Vagina (tissue), 2 donors: ENCODE measurements around the gene DPYSL5.

Source experiments
- POLR2A ChIP-seq, 2 donors: fragments of 450-650 bp; IDR thresholded peaks; one replicate each; pipeline ENCODE4 v1.6.1; 2017; ENCODE audit warnings: antibody characterized with exemption in 2 of 2, mild to moderate bottlenecking in 2 of 2, moderate library complexity in 2 of 2
- POLR2AphosphoS5 ChIP-seq, 2 donors: sonication (generic); formaldehyde crosslinking; IDR thresholded peaks; one replicate each; pipeline ENCODE4 v1.9.0; 2017; ENCODE audit warnings: antibody characterized with exemption in 2 of 2, mild to moderate bottlenecking in 2 of 2, low read depth in 1 of 2; ENCODE audit not compliant: insufficient read depth in 1 of 2
- TF ChIP-seq, protein P1 (sequence below), 3 experiments: fragments of 450-650 bp in 2 of 3; fragments of 200-600 bp in 1 of 3; sonication (generic) in 1 of 3; IDR thresholded peaks; one replicate each; pipeline ENCODE4 v1.5.1; 2017 to 2019; ENCODE audit warnings: antibody characterized with exemption in 3 of 3, mild to moderate bottlenecking in 2 of 3, moderate library complexity in 2 of 3

DNA sequence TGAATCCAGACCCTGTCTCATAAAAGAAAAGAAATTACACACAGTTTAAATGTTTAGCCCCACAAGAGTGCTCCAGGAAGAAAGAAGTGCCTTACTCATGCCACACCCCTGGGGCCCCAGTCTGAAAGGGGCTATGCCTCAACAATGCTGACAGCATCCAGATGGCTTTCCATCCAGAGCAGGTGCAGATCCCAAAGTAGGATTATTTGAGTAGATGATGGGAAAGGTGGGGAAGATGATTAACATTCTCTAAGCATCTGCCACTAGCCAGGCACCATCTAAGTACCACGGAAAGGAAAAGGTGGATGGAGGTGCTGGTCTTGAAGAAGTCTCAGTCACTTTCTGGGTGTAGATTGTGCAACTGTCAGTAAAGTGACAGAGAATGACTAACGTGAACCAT lies 16.3 kb downstream of the DPYSL5 start:
- TF ChIP-seq, protein P1, sequence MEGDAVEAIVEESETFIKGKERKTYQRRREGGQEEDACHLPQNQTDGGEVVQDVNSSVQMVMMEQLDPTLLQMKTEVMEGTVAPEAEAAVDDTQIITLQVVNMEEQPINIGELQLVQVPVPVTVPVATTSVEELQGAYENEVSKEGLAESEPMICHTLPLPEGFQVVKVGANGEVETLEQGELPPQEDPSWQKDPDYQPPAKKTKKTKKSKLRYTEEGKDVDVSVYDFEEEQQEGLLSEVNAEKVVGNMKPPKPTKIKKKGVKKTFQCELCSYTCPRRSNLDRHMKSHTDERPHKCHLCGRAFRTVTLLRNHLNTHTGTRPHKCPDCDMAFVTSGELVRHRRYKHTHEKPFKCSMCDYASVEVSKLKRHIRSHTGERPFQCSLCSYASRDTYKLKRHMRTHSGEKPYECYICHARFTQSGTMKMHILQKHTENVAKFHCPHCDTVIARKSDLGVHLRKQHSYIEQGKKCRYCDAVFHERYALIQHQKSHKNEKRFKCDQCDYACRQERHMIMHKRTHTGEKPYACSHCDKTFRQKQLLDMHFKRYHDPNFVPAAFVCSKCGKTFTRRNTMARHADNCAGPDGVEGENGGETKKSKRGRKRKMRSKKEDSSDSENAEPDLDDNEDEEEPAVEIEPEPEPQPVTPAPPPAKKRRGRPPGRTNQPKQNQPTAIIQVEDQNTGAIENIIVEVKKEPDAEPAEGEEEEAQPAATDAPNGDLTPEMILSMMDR (IDR thresholded peaks at IDR 0.05) = no peak
- TF ChIP-seq POLR2A (IDR thresholded peaks at IDR 0.05) (no peak), POLR2AphosphoS5 (IDR thresholded peaks at IDR 0.05; ENCODE audit: insufficient read depth in 1 of 2, low read depth in 1 of 2) (no peak)
